Left ventricle myocardium superior (tissue), 1 donor: Measurements from ENCODE around the gene MAP3K5. TPM values are rescaled to one million over a fixed set of nuclear protein-coding genes. Genes with fewer than 3 reads are reported as not detected.
"Not testable (repeated sequence)": the region's sequence is repeated elsewhere in the genome, so short reads cannot be mapped to it uniquely, and the experiment has no call there.

Source experiments
- ATAC-seq: fragments of 200-7000 bp; cut with Tn5 transposase; one replicate; pipeline ENCODE4 v1.9.1; 2020; ENCODE audit warnings: mild to moderate bottlenecking, moderate library complexity
- DNase-seq: peaks from one replicate; pipeline ENCODE4 v3.0.0-alpha.2; 2020
- intact Hi-C: fragments of 100-400 bp; cut with micrococcal nuclease; formaldehyde crosslinking; loops from one replicate; pipeline ENCODE4 v1.11.0; 2022
- total RNA-seq: library from RNA; stranded (reverse); fragmentation: NEBNext Ultra II Directional; extraction: Animal tissue kit (Norgen Biotek cat#: 25700); gene quantifications from one replicate; pipeline ENCODE4 v1.2.1, GENCODE V29; 2021
- donor health status: DM: no; HTN: yes; CAD: no; lungs with severe emphysema.

MAP3K5 gene
- total RNA-seq, 1 donor from 2014 or later = 38.5 TPM

DNA sequence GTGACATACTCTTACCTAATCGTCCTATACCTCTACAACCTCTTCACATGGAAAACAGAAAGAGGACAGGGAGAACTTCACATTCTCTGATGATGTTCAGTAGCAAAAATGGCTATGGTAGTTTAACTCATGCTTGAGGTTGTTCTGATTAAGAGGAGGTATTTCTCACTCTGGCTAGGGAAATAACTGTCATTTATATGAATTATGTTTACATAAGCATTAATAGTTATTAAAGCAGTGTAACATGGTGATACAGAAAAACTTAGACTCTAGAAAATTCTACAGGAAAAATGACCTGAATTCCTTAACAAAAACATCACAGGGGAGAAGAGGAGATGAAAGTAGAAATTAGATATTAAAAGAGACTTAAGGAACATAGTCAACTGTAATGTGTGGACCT is 57.3 kb downstream of the MAP3K5 start:
- intact Hi-C loops = no loop called here
- no peak for DNase-seq
- ATAC-seq = no peak

DNA sequence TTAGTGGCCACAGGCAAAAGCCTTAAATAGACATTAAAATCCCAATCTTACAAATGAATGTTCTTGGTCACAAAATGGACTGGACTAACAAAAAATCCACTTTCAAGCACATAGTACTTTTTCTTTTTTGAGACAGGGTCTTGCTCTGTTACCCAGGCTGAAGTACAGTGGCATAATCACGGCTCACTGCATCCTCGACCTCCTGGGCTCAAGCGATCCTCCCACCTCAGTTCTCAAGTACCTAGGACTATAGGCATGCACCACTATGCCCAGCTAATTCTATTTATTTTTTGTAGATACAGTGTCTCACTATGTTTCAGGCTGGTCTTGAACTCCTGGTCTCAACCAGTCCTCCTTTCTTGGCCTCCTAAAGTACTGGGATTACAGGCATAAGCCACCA is 59.4 kb downstream of the MAP3K5 start:
- intact Hi-C loops = no loop called here
- ATAC-seq (no peak), DNase-seq (no peak)

DNA sequence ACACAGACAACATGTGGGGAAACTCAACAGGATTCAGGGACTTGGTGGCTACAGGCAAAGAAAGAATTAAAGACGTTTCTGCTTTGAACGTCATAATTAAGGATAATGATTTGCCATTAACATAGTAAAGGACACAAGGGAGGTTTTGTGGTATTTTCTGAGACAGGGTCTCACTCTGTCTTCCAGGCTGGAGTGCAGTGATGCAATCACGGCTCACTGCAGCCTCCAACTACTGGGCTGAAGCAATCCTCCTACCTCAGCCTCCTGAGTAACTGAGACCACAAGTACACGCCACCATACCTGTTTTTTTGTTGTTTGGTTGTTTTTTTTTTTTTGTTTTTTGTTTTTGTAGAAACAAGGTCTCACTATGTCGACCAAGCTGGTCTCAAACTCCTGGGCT is 62.4 kb downstream of the MAP3K5 start:
- DNase-seq (no peak), ATAC-seq (no peak)
- intact Hi-C loops = no loop called here

GRCh38 chr6:136728976-136729515 is 63.2 kb downstream of the MAP3K5 start:
- ATAC-seq (no peak), DNase-seq (no peak)
- intact Hi-C loops = no loop called here

DNA sequence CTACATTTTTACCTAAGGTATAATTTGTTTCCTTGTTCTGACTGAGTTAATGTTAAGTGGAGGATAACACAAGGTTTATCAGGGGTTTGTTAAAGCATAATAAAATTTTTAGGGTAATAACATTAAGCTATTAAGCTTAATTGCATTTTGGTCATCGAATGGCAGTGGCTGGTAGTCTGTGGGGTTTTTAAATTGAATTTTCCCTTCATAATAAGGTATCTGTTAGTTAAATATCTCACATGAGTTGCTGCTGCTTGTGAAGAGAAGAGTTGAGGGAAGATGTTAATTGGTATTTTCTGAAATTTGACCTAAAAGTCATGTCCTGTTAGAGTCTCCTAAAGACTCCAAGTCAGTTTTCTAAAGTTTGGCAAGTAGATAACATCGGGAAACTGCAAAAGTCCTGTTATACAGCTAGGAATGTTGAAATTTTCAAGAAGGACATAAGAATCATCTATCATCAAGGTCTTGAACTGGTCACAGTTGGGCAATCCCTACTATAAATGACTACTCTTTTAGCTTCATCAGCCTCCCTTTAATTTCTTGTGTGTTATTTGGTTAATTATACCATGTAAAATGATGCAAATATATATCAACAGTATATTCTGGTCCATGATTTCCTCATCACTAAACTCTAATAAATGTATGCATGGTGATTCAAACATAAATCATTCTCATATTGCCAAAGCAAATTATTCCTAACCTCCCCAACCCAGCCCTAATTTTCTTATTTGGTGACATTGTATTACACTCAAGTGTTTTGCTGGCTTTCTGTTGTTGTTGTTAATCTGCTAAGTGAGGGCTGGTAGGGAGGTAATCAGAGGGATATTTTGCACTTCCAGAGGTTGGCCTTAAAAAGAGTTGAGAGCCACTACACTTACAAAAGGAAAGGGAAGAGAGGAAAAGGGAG is 64.0 kb downstream of the MAP3K5 start:
- intact Hi-C loops = no loop called here
- ATAC-seq (no peak), DNase-seq (no peak)

DNA sequence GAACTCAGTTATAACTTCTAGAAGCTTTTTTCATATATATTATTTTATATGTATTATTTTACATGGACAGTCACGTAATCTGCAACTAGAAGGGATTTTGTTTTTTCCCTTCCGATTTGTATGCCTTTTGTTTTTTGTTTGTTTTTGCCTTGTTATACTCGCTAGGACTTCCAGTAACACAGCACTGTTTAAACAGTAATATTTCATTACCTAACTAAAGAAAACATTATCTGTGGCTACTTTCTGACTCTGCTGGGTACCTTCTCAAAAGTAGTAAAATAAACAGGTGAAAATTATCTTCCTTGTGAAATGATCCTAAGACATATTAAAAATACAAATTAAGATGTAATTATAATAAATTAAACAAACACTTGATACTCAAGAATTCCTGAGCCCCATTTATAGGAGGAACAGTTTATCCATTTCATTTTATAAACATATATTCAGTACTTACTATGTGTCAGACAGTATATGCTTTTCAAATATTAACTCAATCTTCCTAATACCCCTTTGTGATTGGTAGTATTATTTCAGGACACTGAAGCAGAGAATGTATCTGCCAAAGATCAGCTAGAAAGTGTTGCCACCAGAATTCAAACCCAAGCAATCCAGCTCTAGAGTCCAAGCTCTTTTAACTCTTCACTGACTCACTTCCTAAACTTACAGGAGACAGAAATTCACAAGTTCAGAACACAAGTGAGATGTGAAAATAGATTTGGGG is 65.3 kb downstream of the MAP3K5 start:
- DNase-seq (no peak), ATAC-seq (no peak)
- intact Hi-C loops = no loop called here

GRCh38 chr6:136725124-136725523 is 67.2 kb downstream of the MAP3K5 start:
- ATAC-seq (no peak), DNase-seq (no peak)
- intact Hi-C loops = no loop called here

- intact Hi-C loops = no loop called here
- DNase-seq = no peak
- no peak for ATAC-seq
Observed at GRCh38 chr6:136723780-136724179, 68.5 kb downstream of the MAP3K5 start.

DNA sequence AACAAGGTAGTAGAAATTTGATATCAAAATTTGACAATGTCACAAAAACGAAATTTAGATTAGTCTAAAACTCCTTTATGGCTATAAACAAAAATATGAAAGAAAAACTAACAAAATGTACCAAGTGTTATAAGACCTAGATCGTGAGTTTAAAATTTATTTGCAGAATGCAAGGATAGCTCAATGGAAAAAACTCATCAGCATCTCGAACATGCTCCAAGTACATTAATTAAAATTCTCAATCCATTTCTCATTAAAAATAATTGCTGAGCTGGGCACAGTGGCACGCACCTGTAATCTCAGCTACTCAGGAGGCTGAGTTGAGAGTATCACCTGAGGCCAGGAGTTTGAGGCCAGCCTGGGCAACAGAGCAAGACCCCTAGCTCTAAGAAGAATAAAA is 70.8 kb downstream of the MAP3K5 start:
- intact Hi-C loops = loop anchor here (2.0 kb wide), 1 partner anchor 61 kb away; no protein-coding TSS in a partner anchor
- ATAC-seq (no peak), DNase-seq (no peak)

GRCh38 chr6:136720045-136720770 is 72.1 kb downstream of the MAP3K5 start:
- intact Hi-C loops = loop anchor here (2.0 kb wide), 1 partner anchor 59 kb away; no protein-coding TSS in a partner anchor
- ATAC-seq = no peak

GRCh38 chr6:136719280-136720044 is 72.8 kb downstream of the MAP3K5 start:
- intact Hi-C loops = loop anchor here (2.0 kb wide), 1 partner anchor 59 kb away; no protein-coding TSS in a partner anchor
- peak; percentile 23 for ATAC-seq

More at GRCh38 chr6:136720045-136720770, 72.1 kb downstream of the MAP3K5 start:
- no peak for DNase-seq

DNA sequence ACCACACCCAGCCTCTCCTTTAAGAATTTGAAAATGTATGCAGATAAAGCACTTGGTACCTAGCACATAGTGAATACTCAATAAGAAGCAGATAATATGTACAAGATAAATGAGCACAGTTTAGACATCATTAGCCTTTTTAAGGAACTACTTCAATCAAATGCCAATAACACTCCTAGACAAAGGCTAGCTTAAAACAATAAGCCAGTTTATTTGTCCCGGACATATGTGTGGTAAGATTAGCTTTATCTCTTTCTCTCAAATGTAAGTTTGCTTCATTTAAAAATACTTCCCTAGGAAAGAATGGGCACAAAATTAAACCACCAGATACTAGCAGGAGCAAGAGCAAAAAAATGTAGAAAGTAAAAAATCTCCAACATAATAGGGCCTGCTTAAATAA is 73.8 kb downstream of the MAP3K5 start:
- DNase-seq (no peak), ATAC-seq (no peak)
- intact Hi-C loops = no loop called here

More at GRCh38 chr6:136719280-136720044, 72.8 kb downstream of the MAP3K5 start:
- no peak for DNase-seq

DNA sequence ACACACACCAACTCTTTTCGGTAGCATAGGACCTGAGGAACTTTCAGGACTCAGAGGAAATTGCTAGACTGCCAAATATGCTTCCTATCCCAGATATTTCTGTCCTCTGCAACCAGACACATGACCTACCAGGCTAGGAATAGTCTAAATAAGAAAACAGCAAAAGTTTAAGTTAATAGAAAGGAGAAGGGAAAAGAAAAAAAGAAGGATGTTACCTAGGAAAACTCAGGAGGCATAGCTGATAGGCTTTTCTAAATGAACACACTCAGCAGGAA is 74.6 kb downstream of the MAP3K5 start:
- intact Hi-C loops = no loop called here
- ATAC-seq (peak; percentile 79), DNase-seq (no peak)

GRCh38 chr6:136716917-136717715 is 75.2 kb downstream of the MAP3K5 start:
- ATAC-seq (peak; percentile 28), DNase-seq (no peak)
- intact Hi-C loops = no loop called here

DNA sequence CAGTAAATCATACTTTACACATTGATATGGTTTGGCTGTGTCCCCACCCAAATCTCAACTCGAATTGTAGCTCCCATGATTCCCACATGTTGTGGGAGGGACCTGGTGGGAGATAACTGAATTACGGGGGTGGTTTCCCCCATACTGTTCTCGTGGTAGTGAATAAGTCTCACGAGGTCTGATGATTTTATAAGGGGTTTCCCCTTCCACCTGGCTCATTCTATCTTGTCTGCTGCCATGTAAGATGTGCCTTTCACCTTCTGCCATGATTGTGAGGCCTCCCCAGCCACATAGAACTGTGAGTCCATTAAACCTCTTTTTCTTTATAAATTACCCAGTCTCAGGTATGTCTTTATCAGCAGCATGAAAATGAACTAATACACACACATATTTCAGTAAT is 79.6 kb downstream of the MAP3K5 start:
- DNase-seq, ATAC-seq, intact Hi-C loops: not testable (repeated sequence)

- ATAC-seq (peak; percentile 79), DNase-seq (no peak)
- intact Hi-C loops = no loop called here
Observed at GRCh38 chr6:136711644-136712043, 80.6 kb downstream of the MAP3K5 start.

DNA sequence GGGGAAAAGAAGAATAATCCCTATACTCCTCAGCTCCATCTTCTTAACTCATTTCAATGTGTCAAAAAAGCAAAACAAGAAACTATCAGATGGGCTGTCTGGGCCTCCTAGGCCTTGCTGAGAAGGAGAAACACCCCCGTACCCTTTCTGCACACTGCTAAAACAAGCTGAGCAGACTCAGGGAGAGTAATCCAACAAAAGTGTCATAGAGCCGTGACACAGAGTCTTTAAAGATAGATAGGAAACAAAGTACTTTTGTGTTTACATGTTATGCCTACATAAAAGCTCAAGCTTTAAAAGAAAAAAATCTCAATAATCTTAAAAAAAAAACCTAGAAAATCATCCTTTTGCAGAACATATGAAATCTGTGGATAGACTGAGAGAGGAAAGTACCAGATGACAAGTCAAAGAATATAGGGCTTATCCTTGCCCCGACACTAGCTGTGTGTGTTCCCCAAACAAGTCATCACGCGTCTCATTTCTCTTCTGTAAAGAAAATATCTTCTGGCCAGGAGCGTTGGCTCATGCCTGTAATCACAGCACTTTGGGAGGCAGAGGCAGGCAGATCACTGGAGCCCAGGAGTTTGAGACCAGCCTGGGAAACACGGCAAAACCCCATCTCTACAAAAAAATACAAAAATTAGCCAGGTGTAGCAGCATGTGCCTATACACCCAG is 81.3 kb downstream of the MAP3K5 start:
- ATAC-seq = peak; percentile 55
- intact Hi-C loops = no loop called here
- DNase-seq = no peak
